MCF 10A (cell line): ENCODE results near the gene GARIN5A. TPM values are rescaled to one million over a fixed set of nuclear protein-coding genes. Genes with fewer than 3 reads are reported as not detected.

Experiments used
- BruUV-seq: library from RNA; stranded (reverse); fragments of 400-500 nt; replicated peaks from 2 replicates; lab custom pipeline; 2021; lab: Mats Ljungman, UMichigan
- CTCF ChIA-PET: fragments of 300-600 bp; sonication (Branson Sonifier 250); formaldehyde crosslinking; extraction: SDS; loops from one replicate; lab custom pipeline; 2021; ENCODE audit warnings: antibody characterized with exemption, inconsistent platforms; lab: Yijun Ruan, JAX
- POLR2A ChIA-PET: fragments of 300-600, 350-650 bp; sonication (Branson Sonifier 250); formaldehyde crosslinking; extraction: SDS; loops from one replicate; lab custom pipeline; 2020; ENCODE audit warnings: antibody characterized with exemption, inconsistent platforms; lab: Yijun Ruan, JAX
- DNase-seq: peaks from one replicate; pipeline ENCODE4 v3.0.0-alpha.2; 2018; ENCODE audit not compliant: unreplicated experiment
- H3K27ac Mint-ChIP-seq: one replicate; pipeline ENCODE4 v1.8.0; 2022; ENCODE audit warnings: mild to moderate bottlenecking, low read depth, mixed read lengths; ENCODE audit not compliant: unreplicated experiment
- H3K27me3 Mint-ChIP-seq: one replicate; pipeline ENCODE4 v1.8.0; 2022; ENCODE audit warnings: mixed read lengths; ENCODE audit not compliant: insufficient read depth, unreplicated experiment
- H3K36me3 Mint-ChIP-seq: one replicate; pipeline ENCODE4 v1.8.0; 2022; ENCODE audit warnings: mild to moderate bottlenecking, moderate library complexity, mixed read lengths; ENCODE audit not compliant: insufficient read depth, unreplicated experiment
- H3K4me1 Mint-ChIP-seq: one replicate; pipeline ENCODE4 v1.8.0; 2022; ENCODE audit warnings: mixed read lengths; ENCODE audit not compliant: insufficient read depth, unreplicated experiment
- H3K4me3 Mint-ChIP-seq: one replicate; pipeline ENCODE4 v1.8.0; 2022; ENCODE audit warnings: mild to moderate bottlenecking, moderate library complexity, mixed read lengths; ENCODE audit not compliant: unreplicated experiment
- H3K9me3 Mint-ChIP-seq: one replicate; pipeline ENCODE4 v1.8.0; 2022; ENCODE audit warnings: mixed read lengths; ENCODE audit not compliant: unreplicated experiment
- CTCF ChIP-seq: fragments of 200-600 bp; IDR thresholded peaks from one replicate; pipeline ENCODE4 v1.8.0; 2022; ENCODE audit warnings: antibody characterized with exemption, mild to moderate bottlenecking; ENCODE audit not compliant: unreplicated experiment
- intact Hi-C: fragments of 100-400 bp; cut with micrococcal nuclease; formaldehyde crosslinking; loops from 2 replicates; pipeline ENCODE4 v1.14.1; 2022
- total RNA-seq: library from RNA; stranded (reverse); gene quantifications from 2 replicates; pipeline ENCODE4 v1.2.3, GENCODE V29; 2022

The GARIN5A gene
- total RNA-seq, 1 experiment from 2014 or later: 1.5 TPM

- intact Hi-C loops: no loop called here
- H3K9me3 Mint-ChIP-seq: no peaks in the 10 kb centered on the region
- CTCF ChIA-PET: no interaction called here
- H3K4me3 Mint-ChIP-seq: no peak overlapping the region
- no peaks in the 10 kb centered on the region for H3K36me3 Mint-ChIP-seq
- no peak overlapping the region for H3K27ac Mint-ChIP-seq
- no peak for DNase-seq
- peaks cover 46% of the 10 kb centered on the region for H3K27me3 Mint-ChIP-seq
- no TSS peak for BruUV-seq
- no peak for TF ChIP-seq CTCF
- H3K4me1 Mint-ChIP-seq: peaks cover 11% of the 10 kb centered on the region
- POLR2A ChIA-PET: no interaction called here
Observed at GRCh38 chr19:50435221-50435620, 41.4 kb downstream of the GARIN5A start.

GRCh38 chr19:50434525-50434924 lies 42.1 kb downstream of the GARIN5A start:
- no peak for DNase-seq
- Mint-ChIP-seq H3K4me3 (no peak overlapping the region), H3K36me3 (no peaks in the 10 kb centered on the region), H3K4me1 (peaks cover 11% of the 10 kb centered on the region), H3K27ac (no peak overlapping the region), H3K27me3 (peaks cover 39% of the 10 kb centered on the region), H3K9me3 (no peaks in the 10 kb centered on the region)
- intact Hi-C loops: no loop called here
- TF ChIP-seq CTCF: no peak
- BruUV-seq: no TSS peak
- POLR2A ChIA-PET: no interaction called here
- CTCF ChIA-PET: interaction anchor here (1.6 kb wide), 1 partner anchor 26 kb away, joined by 4 read pairs; no protein-coding TSS in a partner anchor

- H3K27me3 Mint-ChIP-seq: peaks cover 28% of the 10 kb centered on the region
- H3K27ac Mint-ChIP-seq: no peak overlapping the region
- H3K4me1 Mint-ChIP-seq: peaks cover 11% of the 10 kb centered on the region
- CTCF ChIA-PET: interaction anchor here (0.6 to 1.6 kb wide), 3 partner anchors 27 to 745 kb away, joined by 3 to 4 read pairs (median 3); no protein-coding TSS in a partner anchor
- DNase-seq: no peak
- no peak for TF ChIP-seq CTCF
- no TSS peak for BruUV-seq
- POLR2A ChIA-PET: no interaction called here
- no peaks in the 10 kb centered on the region for H3K9me3 Mint-ChIP-seq
- intact Hi-C loops: no loop called here
- H3K36me3 Mint-ChIP-seq: no peaks in the 10 kb centered on the region
- H3K4me3 Mint-ChIP-seq: peak overlapping the region; percentile 75
Observed at GRCh38 chr19:50433201-50434180, 43.2 kb downstream of the GARIN5A start.
